Keratinocyte (primary cell): ENCODE measurements around the gene CDX2. TPM values are rescaled to one million over a fixed set of nuclear protein-coding genes. Genes with fewer than 3 reads are reported as not detected.
"Not testable (repeated sequence)": the region's sequence is repeated elsewhere in the genome, so short reads cannot be mapped to it uniquely, and the experiment has no call there.

Experiments
- DNase-seq: peaks from one replicate; pipeline ENCODE4 v3.0.0-alpha.2; 2011; ENCODE audit warnings: low read depth, missing footprints, low spot score
- FAIRE-seq: peaks from 2 replicates; lab custom pipeline; 2011; peaks lifted over from hg19 to GRCh38; lab: Jason Lieb, UNC
- H2AFZ ChIP-seq: 2 replicates; pipeline ENCODE4 v1.6.0; 2012; ENCODE audit warnings: low read length, control low read depth, inconsistent platforms; ENCODE audit not compliant: control insufficient read depth
- H3K27ac ChIP-seq: 2 replicates; pipeline ENCODE4 v1.5.1; 2011; ENCODE audit warnings: low read length; ENCODE audit not compliant: control insufficient read depth, insufficient read depth
- H3K27me3 ChIP-seq: 3 replicates; pipeline ENCODE4 v1.6.0; 2011; ENCODE audit warnings: low read length; ENCODE audit not compliant: control insufficient read depth, insufficient read depth; ENCODE audit errors: extremely low read depth
- H3K36me3 ChIP-seq, 2 experiments: 2 replicates in 1 of 2; 3 replicates in 1 of 2; pipeline ENCODE4 v1.5.1; 2011; ENCODE audit warnings: low read length in 2 of 2, mild to moderate bottlenecking in 1 of 2; ENCODE audit not compliant: control insufficient read depth in 2 of 2, insufficient read depth in 2 of 2; ENCODE audit errors: extremely low read depth in 1 of 2
- H3K4me1 ChIP-seq: 3 replicates; pipeline ENCODE4 v1.5.1; 2011; ENCODE audit warnings: low read length; ENCODE audit not compliant: control insufficient read depth, insufficient read depth; ENCODE audit errors: extremely low read depth
- H3K4me2 ChIP-seq: 3 replicates; pipeline ENCODE4 v1.6.0; 2011; ENCODE audit warnings: low read depth, low read length; ENCODE audit not compliant: control insufficient read depth, insufficient read depth; ENCODE audit errors: extremely low read depth
- H3K4me3 ChIP-seq, 3 experiments: fragments of 200-600 bp in 1 of 3; sonication (generic) in 1 of 3; 2 replicates in 2 of 3; 3 replicates in 1 of 3; pipeline ENCODE4 v1.5.1; 2011 to 2016; ENCODE audit warnings: low read length in 3 of 3, mild to moderate bottlenecking in 3 of 3, control low read depth in 2 of 3, inconsistent platforms in 1 of 3, low read depth in 1 of 3, mixed read lengths in 1 of 3, mixed run types in 1 of 3, moderate library complexity in 1 of 3; ENCODE audit not compliant: control insufficient read depth in 2 of 3, insufficient read depth in 2 of 3; ENCODE audit errors: extremely low read depth in 1 of 3
- H3K79me2 ChIP-seq: 2 replicates; pipeline ENCODE4 v1.6.0; 2012; ENCODE audit warnings: low read length; ENCODE audit not compliant: control insufficient read depth, insufficient read depth
- H3K9ac ChIP-seq: 3 replicates; pipeline ENCODE4 v1.6.0; 2011; ENCODE audit warnings: low read length; ENCODE audit not compliant: control insufficient read depth, insufficient read depth; ENCODE audit errors: extremely low read depth
- H3K9me1 ChIP-seq: 3 replicates; pipeline ENCODE4 v1.6.0; 2011; ENCODE audit warnings: low read length; ENCODE audit not compliant: control insufficient read depth, insufficient read depth; ENCODE audit errors: extremely low read depth
- H3K9me3 ChIP-seq: 2 replicates; pipeline ENCODE4 v1.5.1; 2012; ENCODE audit warnings: low read depth, low read length; ENCODE audit not compliant: control insufficient read depth
- H4K20me1 ChIP-seq: 3 replicates; pipeline ENCODE4 v1.6.0; 2011; ENCODE audit warnings: low read length; ENCODE audit not compliant: control insufficient read depth, insufficient read depth; ENCODE audit errors: extremely low read depth
- EZH2 ChIP-seq: IDR thresholded peaks from one replicate; pipeline ENCODE4 v1.6.1; 2012; ENCODE audit warnings: inconsistent platforms, mild to moderate bottlenecking, low read length, moderate library complexity
- dilution Hi-C: fragments of 300-500 bp; cut with MboI; formaldehyde crosslinking; loops from one replicate; pipeline ENCODE4 v1.7.0; 2020; ENCODE audit warnings: low sequenced_read_pairs; ENCODE audit not compliant: extremely low pct_ligation_motif_present
- polyA plus RNA-seq, 5 experiments: library from polyadenylated mRNA; depleted of rRNA in 3 of 5; stranded (reverse) in 3 of 5; stranded (forward) in 1 of 5; unstranded in 1 of 5; fragments of >200 nt; gene quantifications; 1 replicate in 1 of 5; 2 replicates in 3 of 5; 3 replicates in 1 of 5; pipeline versions ENCODE4 v1.2.1 to v1.2.3, GENCODE V29; 2011 to 2012; ENCODE audit warnings: missing spikeins in 2 of 5, low read depth in 1 of 5, low replicate concordance in 1 of 5
- TF ChIP-seq, protein P1 (sequence below), 3 experiments: IDR thresholded peaks in 1 of 3; conservative IDR thresholded peaks in 1 of 3; optimal IDR thresholded peaks in 1 of 3; 2 replicates in 2 of 3; 3 replicates in 1 of 3; pipeline versions ENCODE3 to v1.5.1; 2011; ENCODE audit warnings: low read length in 3 of 3, mild to moderate bottlenecking in 3 of 3, moderate library complexity in 2 of 3, control low read depth in 1 of 3, inconsistent platforms in 1 of 3; ENCODE audit not compliant: insufficient read depth in 2 of 3; ENCODE audit errors: extremely low read depth in 1 of 3

The CDX2 gene
- polyA plus RNA-seq, 1 donor (not counting 4 experiments of a cell fraction or from before 2014, with no cell fraction given) = not detected

DNA sequence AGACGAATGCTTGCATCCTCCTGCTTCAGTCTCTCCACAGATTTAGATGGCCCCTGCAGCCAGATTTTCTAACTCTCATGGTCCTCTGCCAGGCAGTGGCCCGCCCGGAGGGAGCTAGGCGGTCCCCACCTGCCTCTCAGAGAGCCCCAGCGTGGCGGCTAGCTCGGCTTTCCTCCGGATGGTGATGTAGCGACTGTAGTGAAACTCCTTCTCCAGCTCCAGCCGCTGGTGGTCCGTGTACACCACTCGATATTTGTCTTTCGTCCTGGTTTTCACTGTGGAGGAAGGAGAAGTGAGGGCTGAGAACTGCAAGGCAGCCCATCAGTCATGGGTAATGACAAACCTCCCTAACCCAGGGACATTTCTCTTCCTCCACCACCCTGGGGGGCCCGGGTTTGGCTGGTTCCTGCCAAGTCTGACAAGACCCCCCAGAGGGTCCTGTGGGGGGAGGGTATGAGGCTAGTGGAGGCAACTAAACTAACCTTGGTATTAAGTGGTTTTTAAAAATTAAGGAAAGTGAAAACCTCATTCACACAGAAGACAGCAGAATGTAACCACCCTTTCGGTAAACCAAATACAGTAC is 4.3 kb downstream of the CDX2 start:
- peaks cover 3% of the 10 kb centered on the region for H3K4me1 ChIP-seq
- dilution Hi-C loops = loop anchor here (25.0 kb wide), 1 partner anchor 128 kb away; no protein-coding TSS in a partner anchor
- H3K4me2 ChIP-seq = no peak overlapping the region
- no peaks in the 10 kb centered on the region for H3K9me3 ChIP-seq
- H3K9ac ChIP-seq = no peak overlapping the region
- H3K4me3 ChIP-seq = no peak overlapping the region
- no peak overlapping the region for H3K27ac ChIP-seq
- H3K36me3 ChIP-seq = no peaks in the 10 kb centered on the region
- FAIRE-seq (no peak), DNase-seq (no peak)
- H2AFZ ChIP-seq = no peak overlapping the region
- no peaks in the 10 kb centered on the region for H3K79me2 ChIP-seq
- peaks cover 85% of the 10 kb centered on the region for H3K27me3 ChIP-seq
- no peaks in the 10 kb centered on the region for H4K20me1 ChIP-seq
- TF ChIP-seq EZH2 = no peak
- TF ChIP-seq, protein P1, sequence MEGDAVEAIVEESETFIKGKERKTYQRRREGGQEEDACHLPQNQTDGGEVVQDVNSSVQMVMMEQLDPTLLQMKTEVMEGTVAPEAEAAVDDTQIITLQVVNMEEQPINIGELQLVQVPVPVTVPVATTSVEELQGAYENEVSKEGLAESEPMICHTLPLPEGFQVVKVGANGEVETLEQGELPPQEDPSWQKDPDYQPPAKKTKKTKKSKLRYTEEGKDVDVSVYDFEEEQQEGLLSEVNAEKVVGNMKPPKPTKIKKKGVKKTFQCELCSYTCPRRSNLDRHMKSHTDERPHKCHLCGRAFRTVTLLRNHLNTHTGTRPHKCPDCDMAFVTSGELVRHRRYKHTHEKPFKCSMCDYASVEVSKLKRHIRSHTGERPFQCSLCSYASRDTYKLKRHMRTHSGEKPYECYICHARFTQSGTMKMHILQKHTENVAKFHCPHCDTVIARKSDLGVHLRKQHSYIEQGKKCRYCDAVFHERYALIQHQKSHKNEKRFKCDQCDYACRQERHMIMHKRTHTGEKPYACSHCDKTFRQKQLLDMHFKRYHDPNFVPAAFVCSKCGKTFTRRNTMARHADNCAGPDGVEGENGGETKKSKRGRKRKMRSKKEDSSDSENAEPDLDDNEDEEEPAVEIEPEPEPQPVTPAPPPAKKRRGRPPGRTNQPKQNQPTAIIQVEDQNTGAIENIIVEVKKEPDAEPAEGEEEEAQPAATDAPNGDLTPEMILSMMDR (optimal IDR thresholded peaks at IDR 0.05 in 1 of 3, IDR thresholded peaks at IDR 0.05 in 1 of 3, conservative IDR thresholded peaks at IDR 0.05 in 1 of 3; ENCODE audit: extremely low read depth in 1 of 3, insufficient read depth in 2 of 3, low read length in 3 of 3) = no peak
- no peaks in the 10 kb centered on the region for H3K9me1 ChIP-seq

DNA sequence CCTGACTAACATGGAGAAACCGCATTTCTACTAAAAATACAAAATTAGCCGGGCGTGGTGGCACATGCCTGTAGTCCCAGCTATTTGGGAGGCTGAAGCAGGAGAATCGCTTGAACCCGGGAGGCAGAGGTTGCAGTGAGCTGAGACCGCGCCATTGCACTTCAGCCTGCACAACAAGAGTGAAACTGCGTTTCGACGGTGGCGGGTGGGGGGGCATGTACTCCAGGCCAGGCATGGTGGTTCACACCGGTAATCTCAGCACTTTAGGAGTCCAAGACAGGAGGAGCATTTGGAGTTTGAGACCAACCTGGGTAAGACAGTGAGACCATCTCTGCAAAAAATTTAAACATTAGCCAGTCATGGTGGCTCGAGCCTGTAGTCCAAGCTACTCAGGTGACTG is 4.9 kb downstream of the CDX2 start:
- H3K4me3 ChIP-seq, H3K36me3 ChIP-seq, H3K4me1 ChIP-seq, H2AFZ ChIP-seq, H3K9me3 ChIP-seq, DNase-seq, FAIRE-seq, H3K79me2 ChIP-seq, H3K9ac ChIP-seq, H3K27ac ChIP-seq, H3K9me1 ChIP-seq, H3K4me2 ChIP-seq, H4K20me1 ChIP-seq: not testable (repeated sequence)
- dilution Hi-C loops = loop anchor here (25.0 kb wide), 1 partner anchor 127 kb away; no protein-coding TSS in a partner anchor
- peaks cover 85% of the 10 kb centered on the region for H3K27me3 ChIP-seq

DNA sequence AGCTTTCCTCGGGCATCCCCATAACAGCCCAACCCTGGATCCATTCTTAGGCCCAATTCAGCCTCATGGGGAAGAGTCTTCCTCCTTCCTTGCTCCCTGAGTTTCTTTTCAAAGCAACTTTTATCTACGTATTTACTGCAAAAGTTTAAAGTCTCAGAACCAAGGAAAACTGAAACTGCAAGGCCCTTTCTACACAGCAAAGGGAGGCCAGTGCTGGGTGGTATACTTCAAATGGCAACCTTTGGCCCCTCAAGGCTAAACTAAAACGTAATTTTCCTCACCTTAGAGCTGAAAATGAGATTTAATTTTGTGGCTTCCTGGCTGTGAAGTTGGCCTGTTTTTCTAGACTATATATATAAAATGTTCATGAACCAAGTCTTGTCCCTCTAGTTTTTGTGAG is 5.6 kb downstream of the CDX2 start:
- Histone ChIP-seq H4K20me1 (no peaks in the 10 kb centered on the region), H3K4me2 (no peak overlapping the region), H3K9me3 (no peaks in the 10 kb centered on the region), H3K36me3 (no peaks in the 10 kb centered on the region), H3K79me2 (no peaks in the 10 kb centered on the region), H3K4me1 (peaks cover 3% of the 10 kb centered on the region), H3K9ac (no peak overlapping the region), H3K9me1 (no peaks in the 10 kb centered on the region), H3K27ac (no peak overlapping the region), H3K27me3 (peaks cover 81% of the 10 kb centered on the region), H3K4me3 (no peak overlapping the region), H2AFZ (no peak overlapping the region)
- no peak for DNase-seq
- no peak for FAIRE-seq
- dilution Hi-C loops = loop anchor here (25.0 kb wide), 1 partner anchor 126 kb away; no protein-coding TSS in a partner anchor
- no peak for TF ChIP-seq EZH2
- TF ChIP-seq, protein P1 (optimal IDR thresholded peaks at IDR 0.05 in 1 of 3, IDR thresholded peaks at IDR 0.05 in 1 of 3, conservative IDR thresholded peaks at IDR 0.05 in 1 of 3; ENCODE audit: extremely low read depth in 1 of 3, insufficient read depth in 2 of 3, low read length in 3 of 3) = no peak
